Measurements from ENCODE around the gene SOBP. TPM values are rescaled to one million over a fixed set of nuclear protein-coding genes. Genes with fewer than 3 reads are reported as not detected.

Gene SOBP
- total RNA-seq, 1 experiment from 2014 or later, result 1.7 TPM

DNA sequence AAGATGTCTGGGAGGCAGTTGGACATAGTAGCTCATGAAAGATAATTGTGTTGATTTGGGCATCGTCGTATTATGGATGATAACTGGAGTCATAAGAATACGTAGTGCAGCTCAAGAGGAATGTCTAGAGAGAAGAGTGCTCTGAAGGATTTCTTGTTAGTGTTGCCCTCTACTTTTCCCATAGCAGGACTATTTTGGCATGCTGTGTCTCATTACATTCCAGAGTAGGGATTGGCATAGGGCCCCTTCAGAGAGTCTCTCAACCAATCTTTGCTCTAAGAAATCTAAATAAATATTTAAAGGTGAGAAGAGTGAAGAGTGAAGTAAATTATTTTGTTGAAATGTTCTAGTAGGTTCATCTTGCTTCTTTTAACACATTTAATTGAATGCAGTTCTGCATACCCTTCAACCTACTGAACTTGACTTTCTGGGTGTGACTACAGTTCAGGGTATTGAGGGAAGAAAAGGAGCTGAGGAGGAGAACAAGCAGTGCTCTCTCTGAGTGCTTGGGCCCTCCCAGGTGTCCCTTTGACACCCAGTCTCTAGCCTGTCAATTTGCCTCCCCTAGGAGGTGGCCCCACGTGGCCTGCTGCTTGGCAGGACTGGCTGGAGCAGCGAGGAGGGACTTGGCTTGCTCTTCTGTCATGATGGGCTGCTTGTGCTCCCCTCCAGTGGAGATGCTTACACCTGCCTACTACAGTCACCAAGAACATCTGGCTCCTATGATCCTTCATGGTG lies 33.3 kb downstream of the SOBP start:
- BruUV-seq (replicated peaks), result no TSS peak

DNA sequence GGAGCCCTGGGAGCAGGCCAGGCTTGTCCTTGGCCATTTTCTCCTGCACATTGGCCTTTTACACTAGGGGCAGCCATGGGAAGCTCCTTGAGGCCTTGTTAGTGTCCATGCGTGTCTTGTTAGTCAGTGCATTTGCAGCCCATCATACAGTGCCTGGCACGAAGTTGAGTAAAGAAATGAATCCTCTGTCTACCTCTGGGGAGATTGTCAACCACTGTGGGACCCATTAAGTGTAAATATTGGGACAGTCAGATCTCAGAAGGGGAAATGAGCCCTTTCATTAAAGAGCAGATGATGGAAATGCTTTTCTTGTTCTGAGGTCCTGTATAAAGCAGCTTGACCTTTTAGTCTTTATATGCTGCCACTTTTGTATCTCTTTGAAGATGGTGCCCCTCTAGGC lies 33.9 kb downstream of the SOBP start:
- DNase-seq, result no peak
- CTCF ChIA-PET, result interaction anchor here (0.5 kb wide), 1 partner anchor 382 kb away, joined by 4 read pairs; no protein-coding TSS in a partner anchor
- BruUV-seq (replicated peaks), result no TSS peak
- Mint-ChIP-seq H3K9me3 (ENCODE audit: low read depth, unreplicated experiment) (no peaks in the 10 kb centered on the region), H3K36me3 (ENCODE audit: insufficient read depth, unreplicated experiment) (no peaks in the 10 kb centered on the region), H3K27me3 (ENCODE audit: unreplicated experiment) (no peaks in the 10 kb centered on the region), H3K4me1 (ENCODE audit: low read depth, unreplicated experiment) (no peaks in the 10 kb centered on the region), H3K4me3 (ENCODE audit: low read depth, unreplicated experiment) (no peak overlapping the region), H3K27ac (ENCODE audit: unreplicated experiment) (no peak overlapping the region)
- TF ChIP-seq, protein P1, sequence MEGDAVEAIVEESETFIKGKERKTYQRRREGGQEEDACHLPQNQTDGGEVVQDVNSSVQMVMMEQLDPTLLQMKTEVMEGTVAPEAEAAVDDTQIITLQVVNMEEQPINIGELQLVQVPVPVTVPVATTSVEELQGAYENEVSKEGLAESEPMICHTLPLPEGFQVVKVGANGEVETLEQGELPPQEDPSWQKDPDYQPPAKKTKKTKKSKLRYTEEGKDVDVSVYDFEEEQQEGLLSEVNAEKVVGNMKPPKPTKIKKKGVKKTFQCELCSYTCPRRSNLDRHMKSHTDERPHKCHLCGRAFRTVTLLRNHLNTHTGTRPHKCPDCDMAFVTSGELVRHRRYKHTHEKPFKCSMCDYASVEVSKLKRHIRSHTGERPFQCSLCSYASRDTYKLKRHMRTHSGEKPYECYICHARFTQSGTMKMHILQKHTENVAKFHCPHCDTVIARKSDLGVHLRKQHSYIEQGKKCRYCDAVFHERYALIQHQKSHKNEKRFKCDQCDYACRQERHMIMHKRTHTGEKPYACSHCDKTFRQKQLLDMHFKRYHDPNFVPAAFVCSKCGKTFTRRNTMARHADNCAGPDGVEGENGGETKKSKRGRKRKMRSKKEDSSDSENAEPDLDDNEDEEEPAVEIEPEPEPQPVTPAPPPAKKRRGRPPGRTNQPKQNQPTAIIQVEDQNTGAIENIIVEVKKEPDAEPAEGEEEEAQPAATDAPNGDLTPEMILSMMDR (IDR thresholded peaks at IDR 0.05; ENCODE audit: unreplicated experiment), result no peak
- intact Hi-C loops (cut with micrococcal nuclease; ENCODE audit: unreplicated experiment), result no loop called here

More for the DNA sequence above, 33.3 kb downstream of the SOBP start:
- Mint-ChIP-seq H3K36me3 (ENCODE audit: insufficient read depth, unreplicated experiment) (no peaks in the 10 kb centered on the region), H3K27me3 (ENCODE audit: unreplicated experiment) (no peaks in the 10 kb centered on the region), H3K4me1 (ENCODE audit: low read depth, unreplicated experiment) (no peaks in the 10 kb centered on the region), H3K9me3 (ENCODE audit: low read depth, unreplicated experiment) (no peaks in the 10 kb centered on the region), H3K27ac (ENCODE audit: unreplicated experiment) (no peak overlapping the region), H3K4me3 (ENCODE audit: low read depth, unreplicated experiment) (no peak overlapping the region)
- CTCF ChIA-PET, result interaction anchor here (0.5 kb wide), 1 partner anchor 381 kb away, joined by 4 read pairs; no protein-coding TSS in a partner anchor
- no peak for DNase-seq
- TF ChIP-seq, protein P1 (IDR thresholded peaks at IDR 0.05; ENCODE audit: unreplicated experiment), result no peak
- intact Hi-C loops (cut with micrococcal nuclease; ENCODE audit: unreplicated experiment), result no loop called here

DNA sequence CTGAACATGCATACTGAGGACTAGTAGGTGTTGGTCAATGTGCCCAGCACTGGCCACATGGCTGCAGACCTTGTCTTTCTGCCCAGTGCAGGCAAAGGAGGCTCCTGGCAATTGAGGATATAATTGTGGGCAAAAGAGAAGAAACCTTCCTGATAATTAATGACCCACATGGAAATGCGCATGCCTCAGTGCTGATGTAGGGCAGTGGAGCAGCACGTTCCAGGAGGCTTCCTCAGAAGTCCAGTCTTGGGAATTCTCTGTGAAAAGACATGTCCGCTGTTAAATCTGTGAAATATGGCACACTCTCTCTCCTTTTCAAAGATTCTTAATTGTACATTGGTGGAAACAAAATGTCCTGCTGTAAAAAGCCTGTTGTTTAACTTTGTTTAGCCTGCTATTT lies 34.7 kb downstream of the SOBP start:
- TF ChIP-seq, protein P1 (IDR thresholded peaks at IDR 0.05; ENCODE audit: unreplicated experiment), result no peak
- CTCF ChIA-PET, result no interaction called here
- Mint-ChIP-seq H3K27ac (ENCODE audit: unreplicated experiment) (no peak overlapping the region), H3K27me3 (ENCODE audit: unreplicated experiment) (no peaks in the 10 kb centered on the region), H3K4me1 (ENCODE audit: low read depth, unreplicated experiment) (no peaks in the 10 kb centered on the region), H3K9me3 (ENCODE audit: low read depth, unreplicated experiment) (no peaks in the 10 kb centered on the region), H3K36me3 (ENCODE audit: insufficient read depth, unreplicated experiment) (no peaks in the 10 kb centered on the region), H3K4me3 (ENCODE audit: low read depth, unreplicated experiment) (no peak overlapping the region)
- BruUV-seq (replicated peaks), result no TSS peak
- intact Hi-C loops (cut with micrococcal nuclease; ENCODE audit: unreplicated experiment), result no loop called here
- no peak for DNase-seq

DNA sequence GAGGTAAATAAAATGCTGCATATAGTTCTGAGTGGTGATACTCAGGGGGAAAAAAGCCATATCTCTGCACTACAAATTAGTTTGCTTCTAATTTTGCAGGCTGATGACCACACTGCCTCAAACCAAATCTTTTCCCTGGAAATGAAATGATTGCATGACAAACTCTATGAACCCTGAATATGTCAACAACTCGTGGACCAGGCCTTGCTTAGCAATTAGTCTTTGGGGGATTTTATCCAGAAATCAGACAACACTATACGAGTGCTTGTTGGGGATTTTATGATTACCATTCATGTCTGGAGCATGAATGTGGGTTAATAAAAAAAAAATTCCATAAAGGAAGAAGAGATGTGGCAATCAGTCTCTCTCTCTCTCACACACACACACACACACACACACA lies 42.0 kb downstream of the SOBP start:
- intact Hi-C loops (cut with micrococcal nuclease; ENCODE audit: unreplicated experiment), result no loop called here
- CTCF ChIA-PET, result no interaction called here
- no TSS peak for BruUV-seq (replicated peaks)
- no peaks in the 10 kb centered on the region for H3K4me1 Mint-ChIP-seq (ENCODE audit: low read depth, unreplicated experiment)
- no peak overlapping the region for H3K4me3 Mint-ChIP-seq (ENCODE audit: low read depth, unreplicated experiment)
- H3K36me3 Mint-ChIP-seq (ENCODE audit: insufficient read depth, unreplicated experiment), result no peaks in the 10 kb centered on the region
- TF ChIP-seq, protein P1 (IDR thresholded peaks at IDR 0.05; ENCODE audit: unreplicated experiment), result no peak
- DNase-seq, result no peak
- H3K9me3 Mint-ChIP-seq (ENCODE audit: low read depth, unreplicated experiment), result no peaks in the 10 kb centered on the region
- H3K27ac Mint-ChIP-seq (ENCODE audit: unreplicated experiment), result no peak overlapping the region
- no peaks in the 10 kb centered on the region for H3K27me3 Mint-ChIP-seq (ENCODE audit: unreplicated experiment)

Data from Calu3 (cell line).